T-helper 22 cell (primary cell): ENCODE results near the gene TM4SF1.

Source experiments
- DNase-seq: peaks from one replicate; pipeline ENCODE4 v3.0.0-alpha.2; 2020; ENCODE audit warnings: low read depth

TM4SF1 gene

GRCh38 chr3:149377408-149378364 is at the start of gene TM4SF1:
TM4SF1 (minus strand) TSS chr3:149377649; CDS start chr3:149377547, 102 bp downstream.
- no peak for DNase-seq

DNA sequence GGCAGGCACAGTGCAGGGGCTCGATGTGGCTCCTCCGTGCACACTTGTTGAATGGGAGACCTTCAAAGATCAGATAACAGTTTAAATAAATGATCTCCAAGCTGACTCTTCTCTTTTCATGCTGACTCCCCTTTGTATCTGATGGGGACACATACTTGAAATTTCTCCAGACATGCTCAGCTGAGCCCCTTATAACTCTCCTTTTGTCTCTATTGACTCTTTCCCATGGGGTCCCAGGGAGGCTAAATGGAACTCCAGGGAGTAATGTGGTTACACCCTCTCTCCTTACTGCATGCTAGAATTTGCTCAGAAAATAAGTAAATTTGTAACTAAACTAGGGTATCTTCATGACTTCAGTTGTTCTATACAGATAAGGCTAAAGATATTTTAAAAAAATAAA is 48.9 kb upstream of the TM4SF1 start:
- no peak for DNase-seq

DNA sequence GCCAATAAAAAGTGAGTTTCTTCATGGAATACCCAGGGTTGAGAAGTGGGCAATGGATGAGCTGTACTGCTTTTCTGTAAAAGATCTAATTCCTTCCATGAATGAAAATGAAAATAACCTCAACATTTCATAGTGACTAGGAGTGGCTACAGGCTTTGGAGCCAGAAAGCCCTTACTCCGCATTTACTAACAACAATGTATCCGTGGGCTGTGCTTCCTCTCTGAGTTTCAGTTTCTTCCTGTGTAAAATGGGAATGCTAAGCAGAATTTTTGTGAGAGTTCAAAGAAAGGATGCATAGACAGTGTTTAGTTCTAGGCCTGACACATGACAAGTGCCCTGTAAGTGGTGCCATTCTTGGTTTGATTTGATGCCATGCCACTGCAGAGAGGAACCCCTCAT is 47.5 kb upstream of the TM4SF1 start:
- no peak for DNase-seq

- no peak for DNase-seq
Measured at GRCh38 chr3:149421764-149422163, 44.3 kb upstream of the TM4SF1 start.

GRCh38 chr3:149419816-149420215 is 42.4 kb upstream of the TM4SF1 start:
- DNase-seq = no peak

DNA sequence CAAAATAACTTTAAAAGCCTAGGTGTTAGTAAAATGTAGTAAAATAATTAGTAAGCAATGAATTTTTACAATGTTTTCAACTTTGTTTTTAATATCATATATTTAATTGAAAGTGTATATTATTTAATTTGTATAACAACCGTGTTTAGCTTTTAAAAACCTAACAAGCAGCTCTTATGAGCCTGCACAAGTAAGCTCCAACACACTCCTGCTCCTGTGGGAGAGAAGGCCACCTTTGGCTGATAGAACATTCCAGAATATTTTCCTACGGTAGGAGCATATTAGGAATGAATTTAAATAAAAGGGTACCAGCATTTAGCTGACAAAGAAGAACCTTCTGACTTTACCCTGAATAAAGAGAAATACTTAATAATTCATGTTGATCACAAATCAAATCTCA is 40.3 kb upstream of the TM4SF1 start:
- DNase-seq = no peak

DNA sequence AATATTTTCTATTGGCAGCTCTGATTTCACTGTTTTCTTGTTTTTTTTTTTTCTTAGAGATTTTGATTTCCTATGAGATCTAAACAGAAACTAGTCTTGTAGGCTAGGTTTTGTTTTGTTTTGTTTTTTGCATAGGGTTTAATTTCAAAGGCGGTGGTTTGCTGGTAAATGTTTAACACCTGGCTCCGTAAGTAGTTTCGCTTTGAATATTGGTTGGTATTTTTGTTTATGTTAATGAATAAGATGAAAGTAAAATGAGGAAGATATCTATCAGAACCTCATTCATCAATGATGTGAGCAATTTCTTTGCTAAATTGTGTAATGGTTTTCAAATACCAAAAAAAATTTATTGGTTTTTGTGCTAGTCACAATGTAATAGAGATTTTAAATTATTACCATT is 39.7 kb upstream of the TM4SF1 start:
- DNase-seq = no peak

- no peak for DNase-seq
Measured at GRCh38 chr3:149415484-149415883, 38.0 kb upstream of the TM4SF1 start.

- DNase-seq = no peak
Measured at GRCh38 chr3:149414557-149415231, 37.2 kb upstream of the TM4SF1 start.

- DNase-seq = no peak
Measured at GRCh38 chr3:149411583-149411982, 34.1 kb upstream of the TM4SF1 start.

- no peak for DNase-seq
Measured at GRCh38 chr3:149409351-149409750, 31.9 kb upstream of the TM4SF1 start.

DNA sequence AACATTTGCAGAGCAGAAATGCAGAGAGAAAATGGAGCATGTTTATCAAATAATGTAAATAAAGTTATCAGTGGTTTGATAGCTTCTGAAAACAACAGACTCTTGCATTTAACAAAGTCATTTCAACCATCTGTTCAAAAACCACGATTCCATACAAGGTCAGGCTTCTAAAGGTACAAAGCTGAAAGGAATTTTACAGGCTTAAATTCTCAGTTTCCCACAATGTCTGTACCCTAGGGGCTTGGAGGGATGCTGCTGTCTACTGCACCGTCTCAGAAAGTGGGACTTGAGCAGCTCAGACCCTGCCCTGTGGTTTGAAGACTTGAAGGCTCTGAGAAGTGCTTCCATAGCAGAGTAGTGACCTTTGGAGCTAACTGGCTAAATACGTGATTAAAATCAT is 30.4 kb upstream of the TM4SF1 start:
- no peak for DNase-seq

- DNase-seq = no peak
Measured at GRCh38 chr3:149406244-149406752, 28.8 kb upstream of the TM4SF1 start.

DNA sequence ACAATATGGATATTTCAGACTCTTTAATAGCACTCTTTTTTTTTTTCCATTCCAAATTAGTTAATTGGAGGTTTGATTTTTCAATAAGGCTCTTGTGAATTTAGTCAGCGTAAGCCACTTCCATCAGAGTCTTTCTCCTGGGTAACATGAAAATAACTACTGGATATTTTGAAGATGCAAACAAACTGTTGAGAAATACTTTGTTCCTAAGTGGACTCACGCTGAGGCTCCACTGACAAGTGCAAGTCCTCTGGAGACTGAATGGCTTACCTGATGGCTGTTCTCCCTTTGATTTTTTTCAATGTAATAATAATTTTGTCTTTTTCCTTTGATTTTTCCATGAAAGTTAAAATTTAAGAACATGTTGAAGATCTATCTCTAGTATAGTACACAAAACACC is 26.0 kb upstream of the TM4SF1 start:
- DNase-seq = no peak

GRCh38 chr3:149402481-149402880 is 25.0 kb upstream of the TM4SF1 start:
- DNase-seq = no peak

DNA sequence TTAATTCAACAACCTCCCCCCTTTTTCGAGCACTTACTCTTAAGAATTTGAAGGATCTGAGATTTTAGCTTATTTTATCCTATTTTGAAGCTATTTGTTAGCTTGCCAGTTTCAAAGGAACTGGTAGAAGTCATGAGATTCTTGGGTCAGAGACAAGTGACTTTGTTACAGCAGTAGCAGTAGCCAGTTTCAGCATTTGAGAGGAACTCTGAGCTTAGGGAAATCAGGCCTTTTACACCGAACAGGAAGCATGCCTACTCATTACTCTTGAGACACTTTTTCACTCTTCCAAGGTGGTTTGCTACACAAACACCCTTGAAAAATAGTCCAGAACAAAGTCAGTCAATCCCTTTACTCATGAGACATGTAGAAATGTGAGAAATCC is 24.5 kb upstream of the TM4SF1 start:
- DNase-seq = no peak

DNA sequence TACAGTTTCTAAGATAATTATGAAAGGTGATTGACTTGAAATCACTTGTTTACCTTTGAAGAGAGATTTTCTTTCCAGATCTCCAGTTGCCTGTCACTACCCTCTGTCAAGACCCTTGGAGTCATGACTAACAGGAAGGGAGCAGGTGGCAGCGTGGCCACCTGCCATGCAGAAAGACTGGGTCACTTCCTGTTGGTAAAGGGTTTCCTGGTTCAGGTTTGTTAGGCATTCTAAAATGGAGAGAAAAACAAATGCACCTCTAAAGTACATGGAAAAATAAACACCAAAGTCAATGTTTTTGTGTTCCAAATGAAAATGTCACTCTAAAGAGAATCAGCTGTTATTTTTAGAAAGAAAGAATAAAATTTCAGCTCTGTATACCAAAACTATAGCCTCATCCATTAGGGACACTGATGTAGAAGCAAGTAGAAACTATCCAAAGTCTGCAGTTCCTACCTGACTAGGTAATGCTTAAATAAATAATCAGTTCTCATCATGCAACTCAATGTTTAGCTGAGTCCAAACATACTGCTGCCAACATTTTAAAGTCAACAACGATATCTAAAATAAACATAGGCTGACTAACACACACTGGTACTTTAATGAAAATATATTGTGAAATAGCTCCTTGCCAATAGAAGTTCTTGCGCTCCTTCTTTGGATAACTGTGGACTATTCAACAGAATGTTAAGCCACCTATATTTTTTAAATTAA is 23.9 kb upstream of the TM4SF1 start:
- no peak for DNase-seq

DNA sequence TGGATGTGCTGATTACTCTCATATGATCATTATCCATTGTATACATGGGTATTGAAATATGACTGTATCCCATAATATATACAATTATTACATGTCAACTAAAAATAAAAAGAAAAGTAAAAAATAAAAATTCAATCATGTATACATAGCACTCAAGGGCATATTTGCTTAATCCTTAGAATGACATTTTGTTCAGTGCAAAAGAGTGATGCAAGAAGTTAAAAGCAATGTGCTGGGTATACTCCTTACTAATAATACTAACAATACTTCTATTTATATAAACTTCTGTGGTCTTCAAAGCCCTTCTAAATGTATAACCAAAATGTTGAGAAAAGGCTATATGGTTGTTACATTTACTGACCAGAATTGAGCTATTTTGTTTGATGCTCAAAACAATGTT is 23.2 kb upstream of the TM4SF1 start:
- DNase-seq = no peak

GRCh38 chr3:149398296-149398695 is 20.8 kb upstream of the TM4SF1 start:
- DNase-seq = no peak

DNA sequence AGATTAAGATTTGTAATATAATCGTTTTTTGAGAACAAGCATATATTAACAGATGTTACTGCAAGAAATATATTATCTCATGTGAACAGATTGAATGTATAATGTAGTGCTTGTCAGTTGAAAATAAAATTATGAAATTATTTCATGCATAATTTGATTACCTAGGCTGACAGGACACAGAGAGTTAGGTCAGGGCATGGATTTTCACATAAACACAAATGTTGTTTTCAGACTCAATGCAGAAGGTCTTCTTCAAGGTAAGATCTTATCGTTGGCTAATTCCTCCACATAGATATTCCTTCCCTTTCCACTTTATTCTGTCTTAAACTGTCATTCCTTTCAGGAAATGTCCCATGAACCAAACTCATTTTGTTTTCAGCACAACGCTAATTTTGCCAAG is 20.1 kb upstream of the TM4SF1 start:
- DNase-seq = no peak

DNA sequence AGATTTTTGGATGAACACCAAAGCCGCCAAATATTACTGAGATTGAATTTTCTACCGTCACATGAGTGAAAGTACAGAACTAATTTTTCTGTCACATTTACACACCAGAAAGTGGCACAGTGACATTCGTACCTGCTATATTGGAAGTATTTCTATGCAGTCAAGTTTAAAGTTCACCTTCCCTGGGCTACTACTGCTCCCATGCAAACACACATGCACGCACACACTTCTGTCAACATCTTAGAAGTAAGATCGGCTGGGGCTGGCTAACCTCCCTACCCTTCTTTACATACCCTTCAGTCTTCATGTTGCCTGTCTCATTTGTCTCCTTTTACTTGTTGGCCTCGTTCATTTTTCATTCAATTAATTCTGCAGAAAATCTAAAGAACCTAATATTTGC is 19.0 kb upstream of the TM4SF1 start:
- no peak for DNase-seq
